ENCODE results near the gene IL16. TPM values are rescaled to one million over a fixed set of nuclear protein-coding genes. Genes with fewer than 3 reads are reported as not detected.

IL16 gene
- total RNA-seq, 1 experiment from 2014 or later, result 1.8 TPM

DNA sequence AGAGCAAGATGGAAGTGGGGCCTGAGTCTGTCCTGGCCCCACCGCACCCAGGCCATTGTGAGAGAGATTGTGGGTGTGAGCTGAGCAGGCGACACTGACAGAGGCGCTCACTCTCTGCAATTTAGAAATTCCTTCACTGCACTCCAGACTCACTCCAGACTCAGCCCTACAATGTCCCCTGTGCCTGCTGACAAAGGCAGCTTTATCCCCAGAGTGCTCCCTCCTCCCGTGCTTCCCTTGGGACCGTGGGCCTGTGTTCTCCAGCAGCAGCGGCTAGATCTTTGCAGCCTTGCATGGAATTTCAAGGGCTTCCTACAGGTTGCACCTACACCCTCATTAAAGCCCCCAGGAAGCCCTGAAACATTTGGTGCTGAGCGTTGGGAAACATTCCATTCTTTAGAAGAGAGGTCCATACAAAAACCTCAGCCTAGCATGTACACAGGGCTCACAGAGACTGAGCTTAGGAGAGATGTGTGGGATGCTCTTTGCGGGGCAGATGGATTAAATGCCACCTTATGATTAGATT lies 1.3 kb upstream of the IL16 start:
- BruUV-seq (replicated peaks), result no TSS peak
- peak; percentile 46 for DNase-seq (ENCODE audit: low spot score)
- H3K27me3 ChIP-seq (replicated peaks; ENCODE audit: insufficient read depth, low read depth, low read length, poor library complexity), result no peaks in the 10 kb centered on the region
- TF ChIP-seq, protein P1, sequence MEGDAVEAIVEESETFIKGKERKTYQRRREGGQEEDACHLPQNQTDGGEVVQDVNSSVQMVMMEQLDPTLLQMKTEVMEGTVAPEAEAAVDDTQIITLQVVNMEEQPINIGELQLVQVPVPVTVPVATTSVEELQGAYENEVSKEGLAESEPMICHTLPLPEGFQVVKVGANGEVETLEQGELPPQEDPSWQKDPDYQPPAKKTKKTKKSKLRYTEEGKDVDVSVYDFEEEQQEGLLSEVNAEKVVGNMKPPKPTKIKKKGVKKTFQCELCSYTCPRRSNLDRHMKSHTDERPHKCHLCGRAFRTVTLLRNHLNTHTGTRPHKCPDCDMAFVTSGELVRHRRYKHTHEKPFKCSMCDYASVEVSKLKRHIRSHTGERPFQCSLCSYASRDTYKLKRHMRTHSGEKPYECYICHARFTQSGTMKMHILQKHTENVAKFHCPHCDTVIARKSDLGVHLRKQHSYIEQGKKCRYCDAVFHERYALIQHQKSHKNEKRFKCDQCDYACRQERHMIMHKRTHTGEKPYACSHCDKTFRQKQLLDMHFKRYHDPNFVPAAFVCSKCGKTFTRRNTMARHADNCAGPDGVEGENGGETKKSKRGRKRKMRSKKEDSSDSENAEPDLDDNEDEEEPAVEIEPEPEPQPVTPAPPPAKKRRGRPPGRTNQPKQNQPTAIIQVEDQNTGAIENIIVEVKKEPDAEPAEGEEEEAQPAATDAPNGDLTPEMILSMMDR (conservative IDR thresholded peaks at IDR 0.05; ENCODE audit: low read depth, low read length), result no peak
- TF ChIP-seq EZH2 (IDR thresholded peaks at IDR 0.05; ENCODE audit: borderline replicate concordance, low read depth, low read length, poor library complexity, severe bottlenecking), result no peak
- H3K4me1 ChIP-seq (ENCODE audit: insufficient read depth, low read length, poor library complexity, severe bottlenecking), result no peaks in the 10 kb centered on the region
- H3K36me3 ChIP-seq (ENCODE audit: insufficient read depth, low read length, poor library complexity, severe bottlenecking), result no peaks in the 10 kb centered on the region
- POLR2A ChIA-PET (ENCODE audit: low non-redundant PET), result no interaction called here
- H3K27ac ChIP-seq (ENCODE audit: low read depth, low read length, poor library complexity, severe bottlenecking), result no peak overlapping the region
- no peaks in the 10 kb centered on the region for H3K9me3 ChIP-seq (ENCODE audit: low read depth, low read length, poor library complexity, severe bottlenecking)
- intact Hi-C loops (cut with micrococcal nuclease; ENCODE audit: unreplicated experiment), result no loop called here
- no peak overlapping the region for H3K4me3 ChIP-seq (ENCODE audit: low read depth, low read length, poor library complexity, severe bottlenecking)
- CTCF ChIA-PET, result no interaction called here

DNA sequence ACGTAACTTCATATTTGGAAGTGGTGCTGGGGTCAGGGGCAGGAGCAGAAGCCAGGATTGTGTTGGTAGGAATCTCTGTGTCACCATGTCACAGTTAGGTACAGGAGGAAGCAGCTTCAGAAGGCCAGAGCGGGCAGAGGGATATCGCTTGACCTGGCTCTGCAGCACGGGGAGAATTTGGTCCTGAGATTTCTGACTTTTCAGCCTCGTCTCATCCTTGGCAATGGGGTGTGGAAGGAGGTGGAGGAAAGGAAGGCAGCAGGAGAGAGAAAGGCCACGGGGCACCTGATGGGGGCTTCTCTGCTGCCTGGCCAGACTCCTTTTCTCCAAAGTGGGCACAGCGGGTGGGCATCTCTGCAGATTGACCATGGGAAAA lies 564 bp downstream of the IL16 start:
- ChIA-PET POLR2A (ENCODE audit: low non-redundant PET) (no interaction called here), CTCF (no interaction called here)
- no peak overlapping the region for H3K4me3 ChIP-seq (ENCODE audit: low read depth, low read length, poor library complexity, severe bottlenecking)
- no peaks in the 10 kb centered on the region for H3K27me3 ChIP-seq (replicated peaks; ENCODE audit: insufficient read depth, low read depth, low read length, poor library complexity)
- H3K9me3 ChIP-seq (ENCODE audit: low read depth, low read length, poor library complexity, severe bottlenecking), result no peaks in the 10 kb centered on the region
- DNase-seq (ENCODE audit: low spot score), result no peak
- no peaks in the 10 kb centered on the region for H3K4me1 ChIP-seq (ENCODE audit: insufficient read depth, low read length, poor library complexity, severe bottlenecking)
- no peak overlapping the region for H3K27ac ChIP-seq (ENCODE audit: low read depth, low read length, poor library complexity, severe bottlenecking)
- no TSS peak for BruUV-seq (replicated peaks)
- no peaks in the 10 kb centered on the region for H3K36me3 ChIP-seq (ENCODE audit: insufficient read depth, low read length, poor library complexity, severe bottlenecking)
- intact Hi-C loops (cut with micrococcal nuclease; ENCODE audit: unreplicated experiment), result no loop called here
- TF ChIP-seq EZH2 (IDR thresholded peaks at IDR 0.05; ENCODE audit: borderline replicate concordance, low read depth, low read length, poor library complexity, severe bottlenecking), result no peak
- TF ChIP-seq, protein P1 (conservative IDR thresholded peaks at IDR 0.05; ENCODE audit: low read depth, low read length), result no peak

DNA sequence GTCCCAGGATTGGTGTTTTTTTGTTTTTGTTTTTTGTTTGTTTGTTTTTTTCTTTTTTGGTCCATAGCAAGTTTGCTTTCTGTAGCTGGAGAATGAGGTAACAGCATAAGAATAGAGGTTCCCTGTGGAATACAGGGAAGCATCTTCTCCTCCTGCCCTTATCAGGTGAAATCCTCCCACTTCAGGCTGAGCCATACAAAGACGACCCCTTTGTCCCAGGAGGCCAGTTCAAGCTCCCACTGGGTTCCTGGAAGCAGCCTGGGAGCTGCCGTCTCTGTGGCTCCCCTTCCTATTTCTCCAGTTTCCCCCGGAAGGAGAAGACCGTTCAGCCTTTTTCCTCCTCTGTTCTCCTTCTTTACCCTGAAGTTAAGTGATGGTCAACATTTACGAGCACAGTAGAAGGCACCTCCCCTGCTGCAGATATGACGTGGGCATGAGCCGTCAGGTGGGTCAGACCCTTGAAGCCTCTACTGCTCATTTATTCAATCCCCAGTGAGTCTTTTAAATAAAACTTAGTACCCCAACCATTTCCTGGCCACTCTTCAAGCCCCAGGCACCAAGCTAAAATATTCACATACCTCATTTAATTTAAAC lies 1.1 kb downstream of the IL16 start:
- TF ChIP-seq, protein P1 (conservative IDR thresholded peaks at IDR 0.05; ENCODE audit: low read depth, low read length), result no peak
- TF ChIP-seq EZH2 (IDR thresholded peaks at IDR 0.05; ENCODE audit: borderline replicate concordance, low read depth, low read length, poor library complexity, severe bottlenecking), result no peak
- ChIA-PET POLR2A (ENCODE audit: low non-redundant PET) (no interaction called here), CTCF (no interaction called here)
- intact Hi-C loops (cut with micrococcal nuclease; ENCODE audit: unreplicated experiment), result no loop called here
- DNase-seq (ENCODE audit: low spot score), result no peak
- H3K27me3 ChIP-seq (replicated peaks; ENCODE audit: insufficient read depth, low read depth, low read length, poor library complexity), result no peaks in the 10 kb centered on the region
- no peaks in the 10 kb centered on the region for H3K36me3 ChIP-seq (ENCODE audit: insufficient read depth, low read length, poor library complexity, severe bottlenecking)
- no peaks in the 10 kb centered on the region for H3K9me3 ChIP-seq (ENCODE audit: low read depth, low read length, poor library complexity, severe bottlenecking)
- BruUV-seq (replicated peaks), result no TSS peak
- no peak overlapping the region for H3K27ac ChIP-seq (ENCODE audit: low read depth, low read length, poor library complexity, severe bottlenecking)
- no peak overlapping the region for H3K4me3 ChIP-seq (ENCODE audit: low read depth, low read length, poor library complexity, severe bottlenecking)
- no peaks in the 10 kb centered on the region for H3K4me1 ChIP-seq (ENCODE audit: insufficient read depth, low read length, poor library complexity, severe bottlenecking)
